ENCODE results near the gene AGAP6.
"Not testable (repeated sequence)": the region's sequence is repeated elsewhere in the genome, so short reads cannot be mapped to it uniquely, and the experiment has no call there.

Gene AGAP6

GRCh38 chr10:50044941-50045664 lies 56.9 kb downstream of the AGAP6 start:
- TF ChIP-seq CTCF (IDR thresholded peaks at IDR 0.05; ENCODE audit: insufficient read depth, low read length, missing control alignments): no peak
- no peak overlapping the region for H3K4me3 ChIP-seq (ENCODE audit: low read depth, low read length)
- no peak for DNase-seq (ENCODE audit: low read depth, low spot score)
- ChIA-PET CTCF (no interaction called here), POLR2A (no interaction called here)

GRCh38 chr10:50046457-50046856 lies 58.3 kb downstream of the AGAP6 start:
- H3K4me3 ChIP-seq (ENCODE audit: low read depth, low read length); CTCF ChIA-PET; POLR2A ChIA-PET: not testable (repeated sequence)
- peak; percentile 59 for DNase-seq (ENCODE audit: low read depth, low spot score)

- DNase-seq (ENCODE audit: low read depth, low spot score); CTCF ChIA-PET; H3K4me3 ChIP-seq (ENCODE audit: low read depth, low read length); POLR2A ChIA-PET: not testable (repeated sequence)
These were observed 59.4 kb downstream of the AGAP6 start for GRCh38 chr10:50047594-50047993.

- DNase-seq (ENCODE audit: low read depth, low spot score); POLR2A ChIA-PET; CTCF ChIA-PET; H3K4me3 ChIP-seq (ENCODE audit: low read depth, low read length): not testable (repeated sequence)
These were observed 63.9 kb downstream of the AGAP6 start for GRCh38 chr10:50051995-50052660.

- CTCF ChIA-PET; POLR2A ChIA-PET; H3K4me3 ChIP-seq (ENCODE audit: low read depth, low read length); DNase-seq (ENCODE audit: low read depth, low spot score): not testable (repeated sequence)
These were observed 64.7 kb downstream of the AGAP6 start for GRCh38 chr10:50052778-50053376.

GRCh38 chr10:50055494-50056292 lies 67.5 kb downstream of the AGAP6 start:
- CTCF ChIA-PET; DNase-seq (ENCODE audit: low read depth, low spot score); H3K4me3 ChIP-seq (ENCODE audit: low read depth, low read length); POLR2A ChIA-PET: not testable (repeated sequence)

GRCh38 chr10:50056654-50057053 lies 68.4 kb downstream of the AGAP6 start:
- POLR2A ChIA-PET; CTCF ChIA-PET; DNase-seq (ENCODE audit: low read depth, low spot score); H3K4me3 ChIP-seq (ENCODE audit: low read depth, low read length): not testable (repeated sequence)

- POLR2A ChIA-PET; H3K4me3 ChIP-seq (ENCODE audit: low read depth, low read length); DNase-seq (ENCODE audit: low read depth, low spot score); CTCF ChIA-PET: not testable (repeated sequence)
These were observed 70.5 kb downstream of the AGAP6 start for GRCh38 chr10:50058727-50059126.

GRCh38 chr10:50059946-50060345 lies 71.7 kb downstream of the AGAP6 start:
- DNase-seq (ENCODE audit: low read depth, low spot score); POLR2A ChIA-PET; CTCF ChIA-PET; H3K4me3 ChIP-seq (ENCODE audit: low read depth, low read length): not testable (repeated sequence)
